Stimulated activated CD8-positive, alpha-beta memory T cell treated with anti-CD3 and anti-CD28 coated beads, Interleukin-4, amount 100 ng/mL, for 48 hours (primary cell): ENCODE measurements around the gene RAPGEF6.
"Not testable (repeated sequence)": the region's sequence is repeated elsewhere in the genome, so short reads cannot be mapped to it uniquely, and the experiment has no call there.

ENCODE experiments used
- DNase-seq: peaks from one replicate; pipeline ENCODE4 v3.0.0-alpha.2; 2020

RAPGEF6 gene

DNA sequence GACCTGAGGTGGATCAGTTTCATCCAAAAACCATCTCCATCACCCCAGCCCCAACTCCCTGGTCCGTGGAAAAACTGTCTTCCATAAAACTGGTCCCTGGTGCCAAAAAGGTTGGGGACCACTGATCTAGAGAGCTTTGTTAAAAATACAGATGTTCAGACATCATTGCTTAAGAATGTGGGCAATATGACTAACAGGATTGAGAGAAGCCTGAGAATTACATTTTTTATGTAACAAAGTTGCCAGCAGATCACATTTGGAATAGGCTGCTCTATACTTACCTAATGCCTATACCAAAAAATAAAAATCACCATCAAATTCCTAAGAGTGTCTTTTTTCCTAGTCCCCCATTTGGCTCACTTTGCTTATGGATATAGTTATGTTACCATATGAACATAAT is 143.3 kb downstream of the RAPGEF6 start:
- no peak for DNase-seq

DNA sequence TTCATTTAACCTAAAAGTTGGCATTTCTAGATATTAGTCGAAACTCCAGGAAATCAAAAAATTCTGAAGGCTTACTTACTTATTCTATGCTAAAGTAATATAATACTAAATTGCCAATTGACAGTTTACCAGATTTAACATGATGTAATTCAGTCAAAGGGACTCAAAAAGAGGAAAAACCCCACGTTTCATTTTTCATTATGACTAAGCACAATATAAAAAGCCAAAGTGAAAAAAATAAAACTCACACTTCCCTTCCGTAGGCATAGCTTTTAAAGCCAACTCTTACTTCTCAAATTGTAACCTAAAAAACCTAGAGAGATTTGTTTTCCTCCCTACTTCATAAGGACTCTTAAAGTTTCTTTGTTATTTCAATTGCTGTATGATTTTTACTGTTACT is 146.6 kb downstream of the RAPGEF6 start:
- no peak for DNase-seq

DNA sequence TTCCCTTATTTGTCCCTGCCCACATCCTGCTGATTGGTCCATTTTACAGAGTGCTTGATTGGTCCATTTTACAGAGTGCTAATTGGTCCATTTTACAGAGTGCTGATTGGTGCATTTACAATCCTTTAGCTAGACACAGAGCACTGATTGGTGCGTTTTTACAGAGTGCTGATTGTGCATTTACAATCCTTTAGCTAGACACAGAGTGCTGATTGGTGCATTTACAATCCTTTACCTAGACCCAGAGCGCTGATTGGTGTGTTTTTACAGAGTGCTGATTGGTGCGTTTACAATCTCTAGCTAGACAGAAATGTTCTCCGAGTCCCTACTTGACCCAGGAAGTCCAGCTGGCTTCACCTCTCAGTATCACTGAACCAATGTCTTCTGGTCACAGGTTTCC is 147.7 kb downstream of the RAPGEF6 start:
- DNase-seq = not testable (repeated sequence)

DNA sequence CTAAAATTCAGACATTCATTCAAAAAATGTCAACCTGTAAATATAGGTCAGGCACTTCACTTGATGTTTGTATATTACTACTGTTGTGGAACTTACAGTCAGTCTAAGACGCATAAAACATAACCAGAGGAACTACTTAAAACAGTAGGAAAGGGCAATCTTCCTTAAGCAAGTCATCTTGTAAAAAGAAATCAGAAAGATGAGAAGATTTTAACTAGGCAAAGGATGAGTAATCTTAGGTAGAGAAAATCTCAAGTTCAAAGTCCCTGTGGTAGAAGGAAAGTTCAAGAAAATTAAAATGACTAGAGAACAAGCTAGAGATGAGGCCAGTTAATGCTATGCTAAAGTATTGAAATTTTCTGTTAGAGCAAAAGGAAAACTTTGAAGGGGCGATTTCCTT is 152.4 kb downstream of the RAPGEF6 start:
- no peak for DNase-seq

DNA sequence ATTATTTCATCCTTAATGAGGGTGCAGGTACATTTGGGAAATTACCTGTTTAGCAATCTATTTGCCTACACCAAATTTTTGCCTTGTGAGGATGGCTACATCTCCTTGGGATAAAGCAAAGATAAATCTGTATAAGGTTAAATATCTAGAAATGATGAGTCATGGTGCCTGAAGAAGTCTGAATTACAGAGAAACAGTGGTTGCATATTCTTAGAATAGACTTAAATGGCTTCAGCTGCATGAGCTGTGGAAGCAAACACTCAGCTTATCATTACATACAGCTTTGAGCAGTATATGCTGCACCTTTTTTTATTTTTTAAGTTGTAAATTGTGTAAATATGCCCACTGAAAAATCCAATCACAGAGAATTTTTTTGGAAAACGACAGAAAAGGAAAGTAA is 153.5 kb downstream of the RAPGEF6 start:
- DNase-seq = no peak

DNA sequence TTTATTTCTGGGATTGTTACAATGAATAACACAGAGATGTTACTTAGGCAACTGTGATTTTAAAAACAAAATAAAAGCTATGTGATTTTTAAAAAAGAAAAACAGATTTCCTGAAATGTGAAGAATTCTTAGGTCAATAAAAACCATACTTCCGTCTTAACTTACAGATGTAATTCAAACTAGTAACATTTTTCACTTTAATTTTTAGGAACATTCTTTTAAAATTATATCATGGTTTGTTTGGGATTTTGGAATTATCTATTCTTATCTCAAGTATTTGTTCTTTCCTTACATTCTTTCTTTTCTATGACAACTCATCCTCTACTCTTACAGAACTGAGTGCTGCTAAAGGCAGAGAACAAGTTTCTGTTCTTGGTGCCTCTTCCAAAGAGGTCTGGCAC is 159.5 kb downstream of the RAPGEF6 start:
- no peak for DNase-seq

DNA sequence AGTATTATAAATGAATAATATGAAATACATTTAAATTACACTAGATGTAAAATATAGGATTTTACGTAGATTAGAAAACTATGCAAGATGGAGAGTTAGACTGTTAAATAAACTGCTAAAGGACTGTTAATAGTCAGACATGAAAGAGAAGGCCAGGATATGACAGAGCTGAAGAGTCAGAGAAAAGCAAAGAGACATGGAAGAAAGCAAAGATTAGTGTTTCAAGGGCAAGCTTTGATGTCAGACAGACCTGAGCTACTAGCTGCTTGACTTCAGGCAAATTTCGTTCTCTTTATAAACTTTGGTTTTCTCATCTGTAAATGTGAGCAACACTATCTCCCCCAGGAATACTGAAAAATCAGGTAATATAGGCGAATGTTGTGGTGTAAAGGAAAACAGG is 161.3 kb downstream of the RAPGEF6 start:
- no peak for DNase-seq

DNA sequence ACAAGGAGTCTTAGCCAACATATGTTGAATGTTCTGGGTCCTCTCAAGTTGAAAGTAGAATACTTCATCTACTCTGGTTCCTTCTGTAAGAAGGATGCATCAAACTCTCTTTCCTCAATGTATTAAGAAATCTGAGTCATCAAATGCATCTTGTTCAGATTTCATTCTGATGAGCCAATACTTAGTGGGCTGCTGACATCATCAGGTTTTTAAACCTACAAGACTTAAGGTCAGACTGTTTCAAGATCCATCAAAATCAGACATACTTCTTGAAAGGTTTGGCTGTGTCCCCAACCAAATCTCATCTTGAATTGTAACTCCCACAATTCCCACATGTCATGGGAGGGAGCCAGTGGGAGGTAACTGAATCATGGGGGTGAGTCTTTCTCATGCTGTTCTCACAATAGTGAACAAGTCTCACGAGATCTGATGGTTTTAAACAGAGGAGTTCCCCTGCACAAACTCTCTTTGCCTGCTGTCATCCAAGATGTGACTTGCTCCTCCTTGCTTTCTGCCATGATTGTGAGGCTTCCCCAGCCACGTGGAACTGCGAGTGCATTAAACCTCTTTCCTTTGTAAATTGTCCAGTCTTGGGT is 168.8 kb downstream of the RAPGEF6 start:
- DNase-seq = no peak

DNA sequence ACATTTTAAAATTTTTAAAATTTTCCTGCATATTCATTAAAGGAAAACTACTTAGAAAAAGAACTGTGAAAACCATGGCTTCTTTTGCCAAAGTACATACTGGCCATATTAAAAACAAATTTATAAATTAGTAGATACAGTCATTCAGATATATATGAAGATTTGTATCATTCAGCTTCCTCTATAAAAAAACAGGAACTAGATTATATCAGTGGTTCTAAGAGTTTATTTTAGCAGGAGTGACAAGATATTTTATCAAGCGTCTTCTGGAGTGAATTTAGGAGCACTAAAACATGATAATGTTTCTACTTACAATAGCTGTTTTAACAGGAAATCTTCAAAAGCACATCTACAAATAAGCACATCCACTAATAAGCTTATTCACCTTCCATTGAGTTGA is 171.4 kb downstream of the RAPGEF6 start:
- DNase-seq = no peak

DNA sequence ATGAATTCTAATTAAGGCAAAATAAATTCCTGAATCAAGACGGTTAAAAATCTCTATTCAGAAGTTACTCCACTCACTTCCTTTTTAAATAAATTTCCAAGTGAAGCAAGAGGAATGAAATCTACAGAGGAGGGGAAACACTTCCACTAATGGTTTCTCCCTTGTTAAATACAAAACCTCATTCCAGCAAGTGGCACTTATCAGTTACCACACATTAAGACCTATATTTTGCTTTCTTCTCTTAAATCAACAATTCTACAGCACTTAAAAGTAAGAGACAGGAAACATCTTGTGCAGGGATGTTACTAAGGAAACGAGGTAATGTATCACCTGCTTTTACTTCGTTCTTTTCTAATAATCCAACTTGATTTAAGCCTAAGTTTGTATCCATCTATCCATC is 172.6 kb downstream of the RAPGEF6 start:
- no peak for DNase-seq

DNA sequence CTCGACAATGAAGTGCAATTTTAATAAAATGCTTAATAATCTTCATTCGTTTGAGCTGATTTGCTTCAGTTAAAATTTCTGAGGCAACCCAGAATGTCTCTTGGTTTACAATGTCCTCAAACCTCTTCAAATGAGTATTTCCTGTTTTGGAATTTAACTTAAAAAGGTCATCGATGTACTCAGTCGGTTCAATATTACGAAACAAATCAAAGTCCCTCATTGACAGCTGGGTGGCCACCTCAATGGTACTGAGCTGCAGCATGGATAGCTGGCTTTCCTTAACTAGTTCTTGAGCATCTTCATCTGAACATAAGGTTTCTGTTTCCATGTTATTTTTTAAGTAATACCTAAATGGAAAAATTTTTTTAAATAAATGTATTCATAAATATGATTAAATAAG is 173.3 kb downstream of the RAPGEF6 start:
- no peak for DNase-seq

DNA sequence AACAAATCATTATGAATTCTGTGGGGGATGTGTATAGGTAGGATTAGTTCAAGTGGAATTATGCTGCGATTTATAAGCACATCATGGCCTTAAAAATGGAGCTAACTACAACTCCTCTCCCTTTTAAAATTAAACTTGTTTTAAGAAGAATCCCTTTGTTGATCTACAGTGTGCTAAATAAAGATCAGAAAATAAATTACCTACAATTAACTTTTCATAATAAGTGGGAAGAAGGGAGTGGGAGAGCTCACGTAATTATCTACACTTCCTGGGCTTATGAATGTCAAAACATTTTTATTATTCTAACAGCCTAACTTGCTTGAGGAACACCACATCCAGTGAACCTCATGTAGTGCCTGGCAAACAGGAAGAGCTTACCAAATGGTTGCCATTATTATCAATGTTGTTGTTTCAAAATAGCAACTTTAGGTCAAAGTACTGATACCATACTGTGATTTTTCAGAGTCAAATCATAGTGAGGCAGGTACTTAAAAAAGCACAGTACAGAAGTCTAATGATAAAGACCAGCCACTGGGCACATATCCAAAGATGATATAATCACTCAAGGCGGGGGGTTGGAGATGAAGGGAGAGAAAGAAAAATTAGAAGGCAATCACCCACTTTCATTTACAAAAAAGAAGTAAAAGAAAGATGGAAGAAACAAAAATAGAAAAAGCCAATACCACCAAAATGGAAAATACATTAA is 174.0 kb downstream of the RAPGEF6 start:
- no peak for DNase-seq

DNA sequence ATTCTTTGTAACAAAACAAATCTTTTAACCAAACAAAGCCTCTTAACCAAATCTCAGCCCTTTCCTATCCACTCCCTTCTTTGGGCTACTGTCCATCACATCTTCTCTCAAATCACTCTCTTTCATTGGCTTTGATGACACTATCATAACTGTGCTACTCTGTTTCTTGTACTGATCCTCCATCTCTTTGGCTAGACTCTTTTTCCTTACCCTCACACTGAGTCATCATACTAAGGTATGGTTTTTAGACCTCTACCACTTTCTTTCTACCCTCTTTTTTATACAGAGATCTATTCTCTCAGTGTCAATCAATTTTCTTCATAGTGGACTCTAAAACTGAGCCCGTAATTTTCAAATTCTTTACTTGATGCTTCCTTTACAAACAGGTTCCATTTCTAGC is 174.9 kb downstream of the RAPGEF6 start:
- no peak for DNase-seq

DNA sequence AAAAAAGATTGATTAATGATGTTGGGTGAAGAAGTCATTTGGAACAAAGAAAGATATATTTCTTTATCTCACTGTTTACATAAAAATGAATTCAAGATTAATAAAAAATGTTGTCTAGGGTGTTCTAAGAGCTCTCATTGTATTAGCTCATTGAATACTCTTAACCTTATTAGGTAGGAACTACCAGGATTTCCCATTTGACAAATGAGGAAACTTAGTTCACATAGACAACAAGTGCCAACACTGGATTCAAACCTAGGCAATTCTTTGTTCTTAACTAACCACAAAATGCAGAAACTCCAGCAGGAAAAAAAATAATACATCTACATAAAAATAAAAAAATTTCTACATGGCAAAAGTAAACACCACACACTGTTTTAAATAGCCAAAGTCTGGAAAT is 175.8 kb downstream of the RAPGEF6 start:
- DNase-seq = no peak

DNA sequence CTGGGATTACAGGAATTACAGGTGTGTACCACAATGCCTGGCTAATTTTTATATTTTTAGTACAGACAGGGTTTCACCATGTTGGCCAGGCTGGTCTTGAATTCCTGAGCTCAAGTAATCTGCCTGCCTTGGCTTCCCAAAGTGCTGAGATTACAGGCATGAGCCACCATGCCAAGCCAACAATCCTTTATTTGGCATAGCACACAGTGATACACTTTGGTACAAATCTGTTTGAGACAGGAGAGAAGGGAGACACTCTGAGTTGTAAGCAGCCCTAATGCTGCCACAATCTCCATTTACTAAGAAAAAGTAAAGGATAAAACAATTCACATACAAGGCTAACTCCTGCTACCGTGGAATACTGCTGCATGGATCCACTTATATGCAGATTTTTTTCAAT is 177.8 kb downstream of the RAPGEF6 start:
- DNase-seq = no peak

DNA sequence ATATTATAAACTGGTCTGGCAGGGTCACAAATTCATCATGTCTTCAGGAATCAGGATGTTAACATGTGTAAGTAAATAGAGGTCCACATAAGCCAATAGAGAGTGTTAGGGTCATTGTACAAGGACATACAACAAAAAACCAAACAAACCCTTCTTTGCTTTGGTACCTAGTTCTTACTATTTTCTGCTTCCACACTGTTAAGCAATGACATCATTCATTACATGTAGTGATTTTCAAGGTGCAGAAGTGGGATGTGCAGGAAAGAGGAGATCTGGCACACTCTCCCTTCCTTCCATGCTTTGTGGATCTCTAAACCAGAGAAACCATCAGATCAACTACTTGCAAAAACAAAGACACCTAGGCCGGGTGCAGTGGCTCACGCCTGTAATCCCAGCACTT is 184.1 kb downstream of the RAPGEF6 start:
- DNase-seq = no peak

DNA sequence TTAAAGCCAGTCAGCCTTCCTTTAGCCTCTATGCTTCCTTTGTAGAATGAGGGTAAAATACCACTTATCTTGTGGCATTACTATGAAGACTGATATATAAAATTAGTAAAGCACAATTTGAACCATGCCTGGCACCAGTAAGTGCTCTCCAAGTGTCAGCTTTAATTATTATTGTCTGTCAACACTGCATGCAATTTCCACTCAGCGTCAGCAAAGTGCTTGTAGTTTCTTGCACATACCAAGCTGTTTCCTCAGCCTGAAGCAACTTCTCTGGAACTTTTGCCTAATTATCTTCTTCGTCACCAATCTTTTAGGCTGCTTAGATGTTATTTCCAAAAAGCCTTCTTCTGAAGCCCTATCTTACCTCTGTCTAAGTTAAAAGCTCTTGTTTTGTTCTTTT is 193.8 kb downstream of the RAPGEF6 start:
- no peak for DNase-seq

DNA sequence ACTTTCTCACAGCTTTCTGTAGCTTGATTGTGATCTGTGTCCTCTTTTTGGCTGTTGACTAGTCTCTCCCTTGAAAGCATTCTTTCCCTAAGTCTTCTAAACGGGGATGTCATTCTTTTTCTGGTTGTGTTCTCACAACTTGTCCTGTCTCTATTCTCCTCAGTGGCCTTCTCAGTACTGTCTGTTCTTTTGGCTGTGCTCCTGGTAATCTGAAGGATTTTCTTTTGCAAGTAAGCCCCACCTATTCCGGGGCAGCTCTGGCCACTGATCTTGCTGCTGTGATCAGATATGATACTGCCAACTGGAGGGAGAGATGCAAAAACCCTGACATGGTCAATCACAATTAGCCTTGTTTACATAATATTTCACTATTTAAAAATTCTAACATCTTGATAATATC is 198.9 kb downstream of the RAPGEF6 start:
- DNase-seq = no peak

DNA sequence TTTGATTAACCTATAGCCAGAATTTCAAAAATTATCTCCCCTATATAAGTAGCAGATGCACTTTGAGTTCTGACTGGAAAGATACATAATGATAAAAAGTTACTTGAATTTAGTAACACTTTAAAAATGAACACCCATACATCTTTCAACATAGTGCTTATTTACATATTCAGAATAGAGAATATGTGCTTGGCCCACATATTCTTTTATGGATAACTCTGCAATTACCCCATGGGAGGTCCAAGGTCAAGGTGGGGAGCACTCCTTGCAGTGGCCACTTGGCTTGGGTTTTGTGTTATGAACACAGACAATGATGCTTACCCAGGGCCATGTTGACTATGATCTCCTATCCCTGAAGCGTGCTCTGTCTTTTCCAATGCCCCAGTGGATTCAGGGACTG is 201.9 kb downstream of the RAPGEF6 start:
- DNase-seq = no peak

DNA sequence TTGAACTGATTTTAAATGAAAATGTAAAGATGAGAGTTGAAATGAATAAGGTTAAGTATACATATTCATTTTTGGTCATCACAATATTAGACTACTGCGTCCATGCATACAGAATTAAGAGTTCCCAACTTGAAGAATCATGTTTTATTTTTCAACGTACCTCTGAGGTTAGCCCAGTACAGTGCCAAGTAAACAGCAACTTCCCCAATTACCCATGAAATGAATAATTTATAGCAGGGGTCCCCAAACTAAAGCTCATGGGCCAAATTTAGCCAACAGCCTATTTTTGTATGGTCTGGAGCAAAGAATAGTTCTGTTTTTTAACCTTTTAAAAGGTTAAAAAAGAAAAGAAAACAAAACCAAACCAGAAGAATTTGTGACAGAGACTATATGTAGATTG is 203.2 kb downstream of the RAPGEF6 start:
- no peak for DNase-seq

DNA sequence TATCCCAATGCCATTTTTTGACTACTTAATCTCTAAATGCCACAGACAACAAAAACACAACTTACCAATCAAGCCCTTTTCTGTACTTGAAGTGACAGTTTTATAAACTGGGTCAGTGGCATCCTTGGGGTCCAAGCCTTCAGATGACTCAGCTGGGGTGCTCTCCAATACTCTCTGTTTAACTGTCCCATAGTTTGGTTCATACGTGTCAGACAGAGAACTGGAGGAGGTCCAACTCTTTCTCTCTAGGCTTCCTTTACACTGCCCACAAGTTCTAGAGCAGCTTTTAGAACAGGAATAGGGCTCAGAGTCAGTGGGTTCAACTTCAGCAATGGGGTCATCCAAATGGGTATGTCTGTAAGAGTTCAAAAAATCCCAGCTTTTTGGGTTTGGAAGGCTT is 204.2 kb downstream of the RAPGEF6 start:
- DNase-seq = no peak

DNA sequence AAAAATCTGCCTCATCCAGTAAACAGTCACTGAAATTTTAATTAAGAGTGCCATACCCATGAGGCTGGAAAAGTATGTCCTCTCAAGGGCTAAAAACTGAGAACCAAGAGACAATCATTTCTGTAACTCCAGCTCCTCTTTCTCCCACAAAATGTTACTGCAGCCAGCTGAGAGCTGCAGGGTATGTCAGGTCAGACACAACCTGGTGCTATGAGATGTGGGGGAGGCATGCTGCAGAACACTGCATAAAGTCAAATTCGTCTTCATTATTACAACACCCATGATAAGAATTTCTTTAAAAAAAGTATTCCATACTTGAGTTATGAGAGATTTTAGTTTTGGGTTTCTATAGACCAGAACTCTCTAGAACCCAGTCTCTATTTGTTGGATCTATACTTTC is 209.0 kb downstream of the RAPGEF6 start:
- DNase-seq = no peak

DNA sequence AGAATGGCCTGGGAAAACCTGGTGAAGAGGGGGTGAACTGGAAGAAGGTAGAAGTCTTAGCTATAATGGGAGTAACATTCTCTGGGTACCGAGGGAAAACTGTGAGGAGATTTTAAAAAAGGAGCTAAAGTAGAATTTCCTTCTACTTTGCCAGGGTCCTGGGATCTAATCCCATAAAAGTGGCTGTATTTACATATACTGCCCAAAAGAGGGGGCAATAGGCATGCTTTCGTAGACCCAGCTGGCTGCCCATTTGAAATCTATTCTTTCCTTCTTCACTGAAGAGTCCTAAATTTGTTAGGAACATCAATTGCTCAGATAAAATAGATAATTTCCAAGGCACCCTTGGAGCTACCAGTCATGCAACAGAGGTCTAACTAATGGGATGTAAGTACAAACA is 212.0 kb downstream of the RAPGEF6 start:
- DNase-seq = no peak

DNA sequence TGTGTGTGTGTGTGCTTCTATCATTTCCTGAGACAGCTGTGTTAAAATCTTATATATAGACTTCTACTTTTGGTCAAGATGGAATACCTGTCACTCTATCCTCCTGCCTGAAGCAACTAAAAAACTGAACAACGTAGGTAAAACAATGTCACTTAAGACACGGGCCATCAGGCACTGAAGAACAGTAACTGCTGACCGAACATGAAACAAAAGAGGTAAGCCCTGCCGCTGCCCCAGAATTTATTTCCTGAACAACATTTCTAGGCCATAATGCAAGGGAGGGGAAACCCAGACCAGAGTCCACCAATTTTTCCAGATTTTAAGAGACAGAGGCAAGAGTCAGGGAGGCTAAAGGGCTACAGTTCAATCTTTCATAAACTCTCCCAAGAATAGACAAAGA is 215.2 kb downstream of the RAPGEF6 start:
- no peak for DNase-seq

DNA sequence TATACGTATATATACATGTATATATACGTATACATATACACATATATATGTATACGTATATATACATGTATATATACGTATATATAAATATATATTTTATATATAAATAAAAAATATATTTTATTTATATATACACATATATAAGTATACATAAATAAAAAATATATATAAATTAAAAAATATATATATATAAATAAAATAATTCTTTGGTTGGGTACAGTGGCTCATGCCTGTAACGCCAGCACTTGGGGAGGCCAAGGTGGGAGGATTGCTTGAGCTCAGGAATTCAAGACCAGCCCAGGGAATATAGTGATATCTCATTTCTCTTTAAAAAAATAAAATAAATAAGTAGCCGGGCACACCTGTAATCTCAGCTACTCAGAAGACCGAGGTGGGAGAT is 216.2 kb downstream of the RAPGEF6 start:
- DNase-seq = no peak
